Mucosa of rectum (tissue), 2 donors: ENCODE results near the gene PDK2.

Experiments
- H3K27ac ChIP-seq, 2 donors: one replicate each; pipeline ENCODE4 v1.7.0; 2013; ENCODE audit warnings: inconsistent platforms in 2 of 2, low read depth in 2 of 2, low read length in 2 of 2
- H3K27me3 ChIP-seq, 2 donors: one replicate each; pipeline ENCODE4 v1.7.0; 2013; ENCODE audit warnings: low read length in 2 of 2; ENCODE audit not compliant: control insufficient read depth in 2 of 2, insufficient read depth in 2 of 2
- H3K36me3 ChIP-seq, 2 donors: one replicate each; pipeline ENCODE4 v1.7.0; 2013; ENCODE audit warnings: low read length in 2 of 2; ENCODE audit not compliant: control insufficient read depth in 2 of 2, insufficient read depth in 2 of 2
- H3K4me1 ChIP-seq, 2 donors: one replicate each; pipeline ENCODE4 v1.7.0; 2013; ENCODE audit warnings: low read length in 2 of 2, mild to moderate bottlenecking in 1 of 2; ENCODE audit not compliant: control insufficient read depth in 2 of 2, insufficient read depth in 2 of 2
- H3K4me3 ChIP-seq, 2 donors: one replicate each; pipeline ENCODE4 v1.7.0; 2013; ENCODE audit warnings: low read length in 2 of 2
- H3K9ac ChIP-seq, 2 donors: one replicate each; pipeline ENCODE4 v1.7.0; 2013; ENCODE audit warnings: low read length in 2 of 2, low read depth in 1 of 2, mild to moderate bottlenecking in 1 of 2
- H3K9me3 ChIP-seq, 2 donors: one replicate each; pipeline ENCODE4 v1.7.0; 2013; ENCODE audit warnings: low read length in 2 of 2; ENCODE audit not compliant: control insufficient read depth in 2 of 2
- donor health status: healthy.
- donor health status: Normal muscosa, but diverticular disease.

PDK2 gene

DNA sequence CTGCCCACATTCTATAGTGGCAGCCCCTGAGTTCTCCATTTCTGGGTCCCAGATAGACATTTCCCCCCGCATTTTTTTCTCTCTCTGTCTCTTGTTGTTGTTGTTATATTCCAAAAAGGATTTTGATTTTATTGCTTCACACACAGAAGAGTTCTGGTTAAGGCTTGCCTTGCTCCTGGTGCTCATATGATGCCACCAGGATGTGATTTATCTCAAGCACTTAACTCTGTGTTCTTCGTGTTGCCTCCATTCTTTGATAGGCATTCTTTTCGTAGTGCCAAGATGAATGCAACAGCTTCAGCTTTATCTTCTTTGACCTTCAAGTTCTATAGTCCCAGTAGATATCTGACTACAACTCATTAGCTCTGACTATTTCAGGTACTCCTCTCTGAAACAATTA lies 30.1 kb upstream of the PDK2 start:
- no peak overlapping the region for H3K9ac ChIP-seq
- H3K27ac ChIP-seq = peak overlapping the region in 1 of 2 donors; percentile 18
- H3K4me1 ChIP-seq = peaks cover 34 to 35% of the 10 kb centered on the region in 2 donors
- H3K9me3 ChIP-seq = no peaks in the 10 kb centered on the region
- H3K36me3 ChIP-seq = peaks cover 17 to 28% of the 10 kb centered on the region in 2 donors
- no peak overlapping the region for H3K4me3 ChIP-seq
- no peaks in the 10 kb centered on the region for H3K27me3 ChIP-seq

DNA sequence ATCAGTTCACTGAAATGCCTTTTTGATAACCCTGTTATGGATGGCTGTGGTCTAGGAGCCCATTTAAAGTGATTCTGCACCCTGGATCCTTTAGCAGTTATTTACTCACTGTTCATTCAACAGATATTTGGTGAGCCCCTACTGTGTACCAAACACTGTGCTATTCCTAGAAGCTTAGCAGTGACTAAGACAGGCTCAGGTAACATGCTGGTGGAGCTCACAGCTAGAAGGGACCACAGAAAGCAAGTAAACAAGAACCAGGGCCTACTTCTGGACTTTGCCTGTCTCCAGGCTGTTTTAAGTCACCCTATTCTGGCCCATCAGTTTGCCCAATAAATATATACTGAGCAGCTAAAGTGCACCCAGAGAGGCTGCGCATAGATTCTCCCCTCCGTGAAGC lies 28.2 kb upstream of the PDK2 start:
- H3K9me3 ChIP-seq = no peaks in the 10 kb centered on the region
- H3K27me3 ChIP-seq = no peaks in the 10 kb centered on the region
- peaks cover 15 to 17% of the 10 kb centered on the region in 2 donors for H3K4me1 ChIP-seq
- H3K36me3 ChIP-seq = peaks cover 32 to 42% of the 10 kb centered on the region in 2 donors
- no peak overlapping the region for H3K4me3 ChIP-seq
- no peak overlapping the region for H3K9ac ChIP-seq
- H3K27ac ChIP-seq = no peak overlapping the region

DNA sequence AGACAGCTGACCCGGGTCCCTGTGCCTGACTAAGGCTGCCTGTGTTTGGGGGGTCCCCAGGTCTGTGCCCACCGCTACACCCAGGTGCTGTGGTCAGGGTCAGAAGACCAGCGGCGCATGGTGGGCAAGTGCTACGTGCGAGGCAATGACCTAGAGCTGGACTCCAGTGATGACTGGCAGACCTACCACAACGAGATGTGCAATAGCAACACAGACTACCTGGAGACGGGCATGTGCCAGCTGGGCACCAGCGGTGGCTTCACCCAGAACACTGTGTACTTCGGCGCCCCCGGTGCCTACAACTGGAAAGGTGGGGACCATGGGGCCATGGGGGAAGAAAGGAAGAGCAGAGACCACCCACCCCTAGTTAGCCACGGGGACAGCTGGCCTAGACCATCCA lies 27.2 kb upstream of the PDK2 start:
- H3K9ac ChIP-seq = no peak overlapping the region
- H3K9me3 ChIP-seq = no peaks in the 10 kb centered on the region
- no peaks in the 10 kb centered on the region for H3K27me3 ChIP-seq
- H3K4me3 ChIP-seq = no peak overlapping the region
- H3K4me1 ChIP-seq = peaks cover 7 to 8% of the 10 kb centered on the region in 2 donors
- no peak overlapping the region for H3K27ac ChIP-seq
- H3K36me3 ChIP-seq = peaks cover 40 to 48% of the 10 kb centered on the region in 2 donors

DNA sequence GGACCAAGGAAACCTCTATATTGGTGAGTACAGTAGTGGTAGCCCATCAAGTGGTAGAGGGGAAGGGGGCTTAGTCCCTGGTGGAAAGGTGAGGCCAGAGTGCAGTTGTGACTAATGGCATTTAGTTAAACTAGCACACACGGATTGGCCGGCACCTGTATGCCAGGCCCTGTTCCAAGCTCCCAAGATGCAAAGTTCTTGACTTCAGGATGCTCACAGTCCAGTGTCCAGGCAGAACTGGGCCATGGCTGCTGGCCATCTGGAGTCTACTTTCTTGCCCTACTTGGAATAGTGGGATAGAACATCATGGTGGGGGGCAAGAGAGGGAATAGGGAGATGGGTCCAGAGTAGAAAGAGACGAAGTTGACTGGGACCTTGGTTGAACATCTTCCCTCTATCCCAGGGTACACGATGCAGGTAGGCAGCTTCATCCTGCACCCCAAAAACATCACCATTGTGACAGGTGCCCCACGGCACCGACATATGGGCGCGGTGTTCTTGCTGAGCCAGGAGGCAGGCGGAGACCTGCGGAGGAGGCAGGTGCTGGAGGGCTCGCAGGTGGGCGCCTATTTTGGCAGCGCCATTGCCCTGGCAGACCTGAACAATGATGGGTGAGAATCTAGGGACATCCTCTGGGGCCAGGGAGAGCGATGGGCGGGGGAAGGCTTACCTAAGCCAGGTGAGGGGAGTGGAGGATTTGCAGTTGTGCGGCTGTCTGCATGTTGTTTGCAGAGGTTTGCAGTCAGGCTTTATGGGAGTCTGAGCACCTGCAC lies 24.1 kb upstream of the PDK2 start:
- Histone ChIP-seq H3K4me1 (no peaks in the 10 kb centered on the region), H3K4me3 (no peak overlapping the region), H3K9me3 (no peaks in the 10 kb centered on the region), H3K27me3 (no peaks in the 10 kb centered on the region), H3K9ac (no peak overlapping the region), H3K36me3 (peaks cover 53 to 58% of the 10 kb centered on the region in 2 donors), H3K27ac (no peak overlapping the region)

DNA sequence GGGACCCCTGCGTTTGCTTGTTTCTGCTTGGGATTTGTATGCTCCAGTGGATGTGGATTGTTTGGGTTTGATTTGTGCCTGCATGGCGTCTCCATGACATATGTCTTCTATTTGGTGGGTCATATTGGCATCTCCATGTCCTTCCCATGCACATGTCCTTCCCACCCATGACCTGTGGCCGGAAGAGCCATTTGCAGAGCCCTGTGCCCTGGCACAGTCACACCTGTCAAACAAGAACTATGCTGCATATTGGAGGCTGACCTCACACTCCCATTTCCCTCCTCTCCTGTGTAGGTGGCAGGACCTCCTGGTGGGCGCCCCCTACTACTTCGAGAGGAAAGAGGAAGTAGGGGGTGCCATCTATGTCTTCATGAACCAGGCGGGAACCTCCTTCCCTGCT lies 23.5 kb upstream of the PDK2 start:
- no peak overlapping the region for H3K4me3 ChIP-seq
- no peak overlapping the region for H3K27ac ChIP-seq
- no peaks in the 10 kb centered on the region for H3K4me1 ChIP-seq
- H3K27me3 ChIP-seq = no peaks in the 10 kb centered on the region
- no peaks in the 10 kb centered on the region for H3K9me3 ChIP-seq
- peaks cover 56 to 58% of the 10 kb centered on the region in 2 donors for H3K36me3 ChIP-seq
- no peak overlapping the region for H3K9ac ChIP-seq

DNA sequence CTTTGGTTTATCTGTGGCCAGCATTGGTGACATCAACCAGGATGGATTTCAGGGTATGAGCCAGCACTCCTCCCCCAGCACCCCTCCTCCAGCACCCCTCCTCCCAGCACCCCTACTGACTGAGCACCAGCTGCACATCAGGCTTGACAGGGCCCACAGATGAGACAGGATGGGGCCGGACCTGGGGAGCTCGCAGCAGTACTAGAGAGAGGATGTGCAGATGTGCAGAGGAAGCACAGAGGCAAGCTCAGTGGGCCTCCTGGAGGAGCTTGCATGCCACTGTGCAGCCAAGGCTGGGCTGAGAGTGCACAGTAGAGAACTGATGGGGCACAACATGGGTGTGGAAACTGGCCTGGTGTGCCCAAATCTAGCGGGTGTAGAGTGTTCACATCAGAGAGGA lies 23.0 kb upstream of the PDK2 start:
- Histone ChIP-seq H3K36me3 (peaks cover 56 to 60% of the 10 kb centered on the region in 2 donors), H3K9me3 (no peaks in the 10 kb centered on the region), H3K27ac (no peak overlapping the region), H3K9ac (no peak overlapping the region), H3K4me3 (no peak overlapping the region), H3K4me1 (no peaks in the 10 kb centered on the region), H3K27me3 (no peaks in the 10 kb centered on the region)

DNA sequence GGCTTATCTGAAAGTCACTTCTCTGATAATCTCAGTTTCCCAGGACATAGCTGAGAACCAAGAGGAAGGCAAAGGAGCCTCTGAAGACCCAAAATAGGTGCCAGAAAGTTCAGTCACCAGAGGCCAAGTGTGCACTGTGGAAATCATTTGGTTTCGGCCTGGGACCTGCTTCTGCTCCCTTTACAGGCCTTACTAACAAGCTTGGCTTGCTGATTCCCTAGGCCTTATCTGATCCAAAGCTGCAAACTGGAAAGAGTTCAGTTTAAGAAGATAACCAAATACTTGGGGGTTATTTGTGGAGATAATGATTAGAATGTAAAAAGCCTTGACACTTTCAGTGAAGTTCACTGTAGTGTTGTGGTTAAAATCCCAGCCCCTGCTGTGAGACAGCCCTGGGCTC lies 22.2 kb upstream of the PDK2 start:
- Histone ChIP-seq H3K36me3 (peaks cover 57 to 67% of the 10 kb centered on the region in 2 donors), H3K27ac (no peak overlapping the region), H3K4me1 (no peaks in the 10 kb centered on the region)

DNA sequence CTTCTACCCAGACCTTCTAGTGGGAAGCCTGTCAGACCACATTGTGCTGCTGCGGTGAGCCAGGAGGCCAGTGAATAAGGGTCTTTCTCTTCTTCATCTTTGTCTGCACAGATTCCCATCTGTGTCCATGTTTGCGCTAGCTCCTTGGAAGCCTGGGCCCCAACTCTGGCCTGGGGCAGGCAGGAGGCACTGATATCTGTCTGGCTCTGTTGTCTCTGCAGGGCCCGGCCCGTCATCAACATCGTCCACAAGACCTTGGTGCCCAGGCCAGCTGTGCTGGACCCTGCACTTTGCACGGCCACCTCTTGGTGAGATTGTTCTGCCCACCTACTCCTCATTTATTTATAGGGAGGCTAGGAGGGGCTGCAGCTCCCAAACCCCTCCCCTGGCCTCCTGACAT lies 20.9 kb upstream of the PDK2 start:
- Histone ChIP-seq H3K27ac (no peak overlapping the region), H3K4me3 (no peak overlapping the region), H3K9me3 (no peaks in the 10 kb centered on the region), H3K4me1 (peaks cover 0 to under 1% of the 10 kb centered on the region in 2 donors), H3K36me3 (peaks cover 63 to 65% of the 10 kb centered on the region in 2 donors), H3K27me3 (no peaks in the 10 kb centered on the region), H3K9ac (no peak overlapping the region)

More for the DNA sequence above, 22.2 kb upstream of the PDK2 start:
- H3K9ac ChIP-seq = no peak overlapping the region
- no peak overlapping the region for H3K4me3 ChIP-seq
- no peaks in the 10 kb centered on the region for H3K27me3 ChIP-seq
- H3K9me3 ChIP-seq = no peaks in the 10 kb centered on the region

DNA sequence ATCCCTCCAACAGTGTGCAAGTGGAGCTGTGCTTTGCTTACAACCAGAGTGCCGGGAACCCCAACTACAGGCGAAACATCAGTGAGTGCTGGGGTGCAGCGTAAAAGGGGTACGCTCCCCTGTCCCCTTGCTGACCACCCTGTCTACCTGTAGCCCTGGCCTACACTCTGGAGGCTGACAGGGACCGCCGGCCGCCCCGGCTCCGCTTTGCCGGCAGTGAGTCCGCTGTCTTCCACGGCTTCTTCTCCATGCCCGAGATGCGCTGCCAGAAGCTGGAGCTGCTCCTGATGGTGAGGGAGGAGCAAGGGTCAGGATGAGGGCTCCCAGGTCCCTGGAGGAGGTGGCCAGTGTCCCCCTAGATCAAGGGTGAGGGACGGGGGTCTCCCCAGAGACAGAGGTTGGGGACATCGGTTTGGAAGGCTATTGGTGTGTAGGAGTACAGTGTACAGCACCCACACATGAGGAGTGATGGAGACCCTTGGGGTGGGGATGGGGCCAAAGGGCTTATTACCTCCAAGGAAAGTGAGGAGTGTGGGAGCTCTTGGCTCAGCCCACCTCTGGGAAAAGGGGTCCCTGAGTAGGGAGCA lies 19.6 kb upstream of the PDK2 start:
- H3K27ac ChIP-seq = no peak overlapping the region
- H3K4me3 ChIP-seq = no peak overlapping the region
- no peaks in the 10 kb centered on the region for H3K27me3 ChIP-seq
- no peaks in the 10 kb centered on the region for H3K9me3 ChIP-seq
- no peak overlapping the region for H3K9ac ChIP-seq
- H3K4me1 ChIP-seq = peaks cover 6 to 11% of the 10 kb centered on the region in 2 donors
- peaks cover 65 to 66% of the 10 kb centered on the region in 2 donors for H3K36me3 ChIP-seq

DNA sequence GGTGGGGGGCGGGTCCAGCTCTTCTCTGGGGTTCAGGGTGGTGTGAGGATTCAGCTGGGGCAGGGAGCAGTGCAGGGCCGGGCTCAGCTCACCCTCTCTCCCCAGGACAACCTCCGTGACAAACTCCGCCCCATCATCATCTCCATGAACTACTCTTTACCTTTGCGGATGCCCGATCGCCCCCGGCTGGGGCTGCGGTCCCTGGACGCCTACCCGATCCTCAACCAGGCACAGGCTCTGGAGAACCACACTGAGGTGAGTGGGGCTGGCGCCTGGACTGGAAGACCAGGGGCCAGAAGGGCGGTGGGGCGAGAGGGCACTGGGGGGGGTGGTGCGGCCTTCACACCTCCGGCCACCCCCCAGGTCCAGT lies 18.9 kb upstream of the PDK2 start:
- Histone ChIP-seq H3K4me3 (no peak overlapping the region), H3K27me3 (no peaks in the 10 kb centered on the region), H3K36me3 (peaks cover 65 to 67% of the 10 kb centered on the region in 2 donors), H3K27ac (no peak overlapping the region), H3K9me3 (no peaks in the 10 kb centered on the region), H3K4me1 (peaks cover 6 to 12% of the 10 kb centered on the region in 2 donors), H3K9ac (no peak overlapping the region)
